Keratinocyte (primary cell): ENCODE results near the gene CGRRF1.

Experiments
- EZH2 ChIP-seq: IDR thresholded peaks from one replicate; pipeline ENCODE4 v1.6.1; 2012; ENCODE audit warnings: inconsistent platforms, mild to moderate bottlenecking, low read length, moderate library complexity
- TF ChIP-seq, protein P1 (sequence below), 3 experiments: IDR thresholded peaks in 1 of 3; conservative IDR thresholded peaks in 1 of 3; optimal IDR thresholded peaks in 1 of 3; 2 replicates in 2 of 3; 3 replicates in 1 of 3; pipeline versions ENCODE3 to v1.5.1; 2011; ENCODE audit warnings: low read length in 3 of 3, mild to moderate bottlenecking in 3 of 3, moderate library complexity in 2 of 3, control low read depth in 1 of 3, inconsistent platforms in 1 of 3; ENCODE audit not compliant: insufficient read depth in 2 of 3; ENCODE audit errors: extremely low read depth in 1 of 3

DNA sequence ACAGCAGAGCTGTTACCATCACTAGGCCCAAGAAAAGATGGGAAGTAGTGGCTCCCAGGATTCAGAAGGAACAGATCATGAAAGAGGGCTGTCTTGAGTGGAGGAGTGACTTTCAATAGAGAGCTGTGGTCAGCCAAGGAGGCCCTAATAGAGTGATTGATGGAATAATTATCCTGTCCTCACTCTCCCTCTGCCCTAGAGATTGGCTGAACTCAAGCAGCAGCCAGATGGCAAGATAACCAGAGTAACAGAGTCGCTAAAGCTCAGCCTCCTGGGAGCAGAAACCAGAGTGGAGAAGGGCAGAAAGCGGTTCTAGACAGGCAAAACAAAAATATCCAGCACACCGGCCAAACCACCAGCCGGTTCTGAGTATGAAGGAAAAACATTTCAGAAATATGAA lies 44.1 kb upstream of the CGRRF1 start:
- TF ChIP-seq, protein P1, sequence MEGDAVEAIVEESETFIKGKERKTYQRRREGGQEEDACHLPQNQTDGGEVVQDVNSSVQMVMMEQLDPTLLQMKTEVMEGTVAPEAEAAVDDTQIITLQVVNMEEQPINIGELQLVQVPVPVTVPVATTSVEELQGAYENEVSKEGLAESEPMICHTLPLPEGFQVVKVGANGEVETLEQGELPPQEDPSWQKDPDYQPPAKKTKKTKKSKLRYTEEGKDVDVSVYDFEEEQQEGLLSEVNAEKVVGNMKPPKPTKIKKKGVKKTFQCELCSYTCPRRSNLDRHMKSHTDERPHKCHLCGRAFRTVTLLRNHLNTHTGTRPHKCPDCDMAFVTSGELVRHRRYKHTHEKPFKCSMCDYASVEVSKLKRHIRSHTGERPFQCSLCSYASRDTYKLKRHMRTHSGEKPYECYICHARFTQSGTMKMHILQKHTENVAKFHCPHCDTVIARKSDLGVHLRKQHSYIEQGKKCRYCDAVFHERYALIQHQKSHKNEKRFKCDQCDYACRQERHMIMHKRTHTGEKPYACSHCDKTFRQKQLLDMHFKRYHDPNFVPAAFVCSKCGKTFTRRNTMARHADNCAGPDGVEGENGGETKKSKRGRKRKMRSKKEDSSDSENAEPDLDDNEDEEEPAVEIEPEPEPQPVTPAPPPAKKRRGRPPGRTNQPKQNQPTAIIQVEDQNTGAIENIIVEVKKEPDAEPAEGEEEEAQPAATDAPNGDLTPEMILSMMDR (optimal IDR thresholded peaks at IDR 0.05 in 1 of 3, IDR thresholded peaks at IDR 0.05 in 1 of 3, conservative IDR thresholded peaks at IDR 0.05 in 1 of 3; ENCODE audit: extremely low read depth in 1 of 3, insufficient read depth in 2 of 3, low read length in 3 of 3), result no peak
- TF ChIP-seq EZH2, result no peak
